NCI-H345 treated with DMSO at 0.1 percent for 48 hours (cell line): ENCODE results near the gene PRKAG1.

ENCODE experiments used
- DNase-seq: peaks from one replicate; lab custom pipeline; 2025; ENCODE audit not compliant: unreplicated experiment; lab: John Stamatoyannopoulos, UW

The PRKAG1 gene

DNA sequence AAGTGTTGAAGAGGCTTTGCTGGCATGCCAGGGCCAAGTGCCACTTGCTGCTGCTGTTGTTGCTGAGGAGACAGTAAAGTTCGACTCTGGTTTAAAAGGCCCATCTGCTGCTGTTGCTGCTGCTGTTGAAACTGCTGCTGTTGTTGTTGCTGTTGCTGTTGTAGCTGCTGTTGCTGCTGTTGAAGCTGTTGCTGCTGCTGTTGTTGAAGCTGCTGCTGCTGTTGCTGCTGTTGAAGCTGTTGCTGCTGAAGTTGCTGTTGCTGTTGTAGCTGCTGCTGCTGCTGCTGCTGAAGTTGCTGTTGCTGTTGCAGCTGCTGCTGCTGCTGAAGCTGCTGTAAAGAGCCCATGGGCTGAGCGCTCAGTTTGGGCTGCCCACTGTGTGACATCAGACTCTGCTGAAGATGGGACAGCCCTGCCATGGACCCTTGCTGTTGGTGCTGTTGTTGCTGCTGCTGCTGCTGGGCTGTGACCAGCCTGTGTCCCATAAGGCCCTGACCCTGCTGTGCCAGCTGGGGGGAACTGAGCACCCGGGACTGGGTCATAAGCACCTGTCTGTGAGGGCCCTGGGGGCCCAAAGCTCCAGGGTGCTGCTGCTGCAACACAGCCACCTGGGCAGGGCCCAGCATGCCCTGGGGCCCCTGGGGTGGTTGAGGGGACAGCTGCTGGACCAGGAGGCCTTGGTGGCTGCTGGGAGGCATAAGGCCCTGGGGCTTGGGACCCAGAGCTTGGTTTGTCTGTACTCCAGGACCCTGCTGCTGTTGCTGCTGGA is 14.3 kb upstream of the PRKAG1 start:
- no peak for DNase-seq

DNA sequence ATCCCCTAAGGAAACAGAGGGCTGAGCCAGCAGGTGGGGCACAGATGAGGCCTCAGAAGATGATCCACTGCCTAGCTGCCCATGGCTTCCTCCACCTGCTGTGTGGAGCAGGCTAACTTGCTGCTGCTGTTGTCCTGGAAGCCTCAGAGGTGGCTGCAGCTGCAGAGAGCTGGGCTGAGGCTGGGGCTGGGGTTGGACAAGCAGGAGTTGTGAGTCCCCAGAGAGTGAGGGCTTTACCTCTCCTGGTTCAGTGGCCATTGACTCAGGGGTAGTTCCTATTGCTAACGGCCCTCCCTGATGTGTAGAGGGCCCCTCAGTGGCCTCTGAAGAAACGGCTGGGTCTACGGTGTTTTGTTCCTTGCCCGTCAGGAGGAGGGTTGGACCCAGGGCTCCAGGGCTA is 13.7 kb upstream of the PRKAG1 start:
- no peak for DNase-seq

DNA sequence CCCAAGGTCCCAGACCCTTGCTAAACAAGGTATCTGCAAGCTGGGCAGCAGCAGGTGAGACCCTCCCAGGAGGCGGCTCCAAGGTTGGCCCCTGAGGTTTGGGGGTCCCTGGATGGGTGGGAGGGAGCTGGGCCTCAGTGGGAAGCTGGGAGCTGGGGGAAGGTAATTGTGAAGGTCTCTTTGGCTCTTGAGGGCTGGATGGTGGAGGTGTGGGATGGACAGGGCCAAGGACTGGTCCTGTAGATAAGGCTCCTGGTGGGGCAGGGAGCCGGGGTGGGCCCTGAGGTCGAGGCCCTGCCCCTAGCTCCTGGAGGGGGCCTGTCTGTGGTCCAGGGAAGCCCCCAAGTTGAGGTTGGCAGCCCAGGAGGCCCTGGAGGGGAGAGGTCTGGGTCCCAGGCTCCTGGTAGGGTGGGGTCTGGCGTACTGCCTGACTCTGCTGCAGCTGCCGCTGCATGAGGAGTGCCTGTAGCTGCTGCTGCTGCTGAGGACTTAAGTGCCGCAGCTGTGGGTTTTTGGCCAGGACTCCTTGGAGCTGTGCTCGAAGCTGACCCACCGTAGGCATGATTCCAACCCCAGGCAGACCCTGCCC is 13.1 kb upstream of the PRKAG1 start:
- no peak for DNase-seq

DNA sequence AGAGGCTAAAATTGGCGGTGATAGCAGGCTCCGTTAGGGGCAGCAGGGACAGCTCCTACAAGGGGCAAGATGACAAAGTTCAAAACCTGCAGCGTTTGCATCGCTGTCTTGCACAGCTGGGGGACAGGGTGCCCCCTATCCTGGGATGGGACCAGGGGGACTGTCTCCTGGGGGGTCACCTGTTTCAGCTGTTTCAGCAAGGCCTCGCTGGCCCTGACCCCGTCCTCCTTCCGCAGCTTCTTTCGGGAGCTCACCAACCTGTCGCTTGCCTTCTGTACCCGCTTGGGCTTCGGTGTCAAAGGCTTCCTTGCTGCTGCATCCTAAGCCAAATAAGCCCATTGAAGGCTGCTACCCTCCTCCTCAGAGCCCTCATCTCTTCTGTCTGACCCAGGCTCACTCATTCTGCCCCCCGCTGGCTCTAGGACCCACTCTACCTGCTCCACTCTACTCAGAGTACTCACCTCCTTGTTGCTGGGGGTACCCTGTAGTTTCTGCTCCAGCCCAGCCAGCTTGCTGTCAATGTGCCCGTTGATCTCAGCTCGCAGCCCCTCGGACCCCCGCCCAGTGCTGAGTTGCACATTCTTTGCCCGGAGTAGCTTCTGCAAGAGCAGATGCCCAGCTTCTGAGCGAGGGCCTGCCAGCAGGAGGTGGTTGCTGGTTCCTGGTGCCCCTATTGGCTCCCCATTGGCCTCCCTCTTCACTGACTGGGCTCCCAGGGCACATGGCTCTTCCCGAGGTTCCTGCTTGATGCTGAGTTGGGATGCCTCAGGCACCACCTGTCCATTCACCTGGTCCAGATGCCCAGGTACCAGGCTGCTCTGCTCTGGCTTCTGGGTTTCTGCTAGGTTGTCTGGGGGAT is 12.4 kb upstream of the PRKAG1 start:
- DNase-seq, result no peak

DNA sequence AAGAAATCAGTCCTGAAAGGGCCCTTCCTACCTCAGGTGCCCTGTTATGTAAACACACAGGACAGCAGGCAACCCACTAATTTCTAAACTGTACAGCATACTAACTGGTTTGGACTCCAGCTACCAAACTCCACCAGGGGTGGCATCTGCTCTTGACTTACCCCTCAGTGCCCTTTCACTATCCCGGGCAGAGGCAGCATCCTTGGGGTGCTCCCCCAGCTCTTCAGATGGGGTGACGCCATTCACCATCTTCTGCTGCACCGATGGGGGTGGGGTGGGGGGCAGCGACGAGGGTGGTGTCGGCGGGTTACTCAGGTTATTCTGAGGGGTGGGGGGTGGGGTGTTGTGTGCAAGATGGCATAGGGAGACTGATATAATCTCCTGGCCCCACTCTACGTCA is 11.5 kb upstream of the PRKAG1 start:
- no peak for DNase-seq

DNA sequence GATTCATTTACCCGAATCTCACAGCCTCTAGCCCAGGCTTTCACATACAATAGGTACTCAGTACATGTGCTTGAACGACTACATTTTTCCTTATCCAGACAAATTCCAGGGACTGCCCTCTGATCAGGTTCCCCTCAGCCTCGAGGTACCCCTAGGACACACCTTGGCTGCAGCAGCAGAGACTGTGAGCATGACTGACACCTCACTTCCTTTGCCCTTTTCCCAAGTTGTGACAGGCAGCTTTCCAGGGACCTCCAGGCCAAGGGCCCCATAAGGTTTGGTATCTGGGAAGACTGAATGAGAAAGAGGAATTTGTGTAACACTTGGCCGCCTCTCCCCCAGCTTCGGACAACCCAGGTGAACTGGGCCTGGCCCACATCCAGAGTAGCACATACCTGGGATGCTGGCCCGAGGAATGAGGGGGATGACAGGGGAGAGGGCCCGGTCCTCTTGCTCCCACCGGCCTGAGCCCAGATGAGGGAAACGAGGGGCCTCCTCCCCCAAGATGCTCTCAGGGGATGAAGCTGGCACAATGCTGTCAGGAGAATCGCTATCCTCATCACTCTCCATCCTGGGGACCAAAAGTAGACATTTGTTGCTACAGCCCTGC is 10.2 kb upstream of the PRKAG1 start:
- no peak for DNase-seq

DNA sequence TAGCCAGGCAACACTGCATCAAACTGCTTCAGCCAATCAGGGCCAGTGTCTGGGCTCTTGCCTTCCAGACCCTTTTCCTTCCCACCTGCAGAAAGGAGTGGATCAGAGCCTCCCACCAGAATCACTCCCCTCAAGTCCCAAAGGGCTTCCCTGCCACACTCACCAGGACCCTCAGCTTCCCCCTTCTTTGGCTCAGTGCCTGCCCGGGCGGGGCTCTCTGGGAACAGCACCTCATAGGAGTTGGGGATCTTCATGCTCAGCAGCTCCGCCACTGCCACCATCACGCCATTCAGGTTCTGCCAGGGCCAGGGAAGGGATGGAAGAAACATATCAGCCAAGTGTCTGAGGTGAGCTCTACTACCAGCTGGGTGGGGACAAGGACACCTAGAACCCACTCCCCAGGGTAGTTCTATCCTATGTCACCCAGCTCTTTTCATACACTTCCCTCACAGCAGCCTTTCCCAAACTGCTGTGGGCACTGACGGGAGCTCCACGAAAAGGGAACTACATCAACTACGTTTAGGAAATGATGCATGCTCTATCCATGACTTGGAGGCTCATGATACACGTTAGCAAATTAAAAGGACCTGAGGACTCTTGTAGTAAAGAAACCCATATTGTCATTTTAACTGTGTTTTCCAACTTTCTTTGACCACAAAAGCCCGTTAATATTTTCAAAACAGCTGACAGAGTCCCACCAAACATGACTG is 9.4 kb upstream of the PRKAG1 start:
- DNase-seq, result no peak

DNA sequence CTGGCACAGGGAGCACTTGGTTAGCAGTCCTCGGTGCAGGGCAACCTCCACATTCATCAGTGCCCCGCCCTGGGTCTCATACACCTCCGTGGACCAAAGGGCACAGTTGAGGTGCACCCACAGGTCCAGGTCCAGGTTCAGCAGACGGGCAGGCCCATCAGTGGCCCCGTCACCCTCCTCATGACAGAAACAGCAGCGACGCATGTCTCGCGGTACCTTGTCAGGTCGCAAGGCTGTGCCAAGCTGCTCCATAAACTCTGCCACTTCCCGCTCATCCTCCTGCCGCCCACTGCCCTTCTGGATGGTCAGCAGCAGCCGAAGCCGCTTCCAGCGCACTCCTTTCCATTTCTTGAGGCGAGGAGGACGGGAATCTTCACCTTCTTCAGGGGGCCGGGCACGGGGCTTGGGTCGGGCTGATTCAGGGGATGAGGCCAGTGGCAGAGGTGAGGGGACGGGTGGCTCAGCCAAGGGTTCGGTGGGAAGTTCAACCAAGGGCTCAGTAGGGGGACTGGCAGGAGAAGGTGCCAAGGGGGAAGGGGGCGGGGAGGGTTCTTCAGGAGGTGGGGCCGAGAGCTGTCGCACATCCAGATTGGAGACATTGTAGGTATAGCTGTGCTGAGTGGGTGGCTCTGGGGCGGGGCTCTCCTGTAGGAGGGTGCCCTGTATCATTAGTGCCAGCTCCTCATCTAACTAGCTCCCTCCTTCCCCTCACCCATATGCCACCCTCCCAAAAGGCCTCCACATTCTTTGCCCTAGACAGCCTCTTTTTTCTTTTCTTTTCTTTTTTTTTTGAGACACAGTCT is 8.3 kb upstream of the PRKAG1 start:
- no peak for DNase-seq

DNA sequence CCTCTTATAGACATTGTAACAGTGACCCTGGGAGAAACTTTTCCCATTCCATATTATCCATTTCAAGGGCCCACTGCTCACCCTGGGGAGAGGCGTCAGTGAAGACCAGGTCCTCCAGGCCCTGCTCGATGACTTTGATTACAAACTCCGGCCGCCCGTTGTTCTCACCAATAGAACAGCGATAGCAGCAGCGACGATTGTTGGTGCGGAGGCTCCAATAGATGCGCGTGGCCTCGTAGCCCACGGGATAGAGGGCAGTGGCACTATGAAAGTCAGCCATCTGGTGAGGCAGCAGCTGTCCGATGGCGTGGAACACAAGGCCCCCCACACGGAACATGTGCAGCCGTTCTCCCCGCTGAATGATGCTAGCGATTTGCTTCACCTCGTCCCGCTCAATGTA is 7.5 kb upstream of the PRKAG1 start:
- no peak for DNase-seq

DNA sequence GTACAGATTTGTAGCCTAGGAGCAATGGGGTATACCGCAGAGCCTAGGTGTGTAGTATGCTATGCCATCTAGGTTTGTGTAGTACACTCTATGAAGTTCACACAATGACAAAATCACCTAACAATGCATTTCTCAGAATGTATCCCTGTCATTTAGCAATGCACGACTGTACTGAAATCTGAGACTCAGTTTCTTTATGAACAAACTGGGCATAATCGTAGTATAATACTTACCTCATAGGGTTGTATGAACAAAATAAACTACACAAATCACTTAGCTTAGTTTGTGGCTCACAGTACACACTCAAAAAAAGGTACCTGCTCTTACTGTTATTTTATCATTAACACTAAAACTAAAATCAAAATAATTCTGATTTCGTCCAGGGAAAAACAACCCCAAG is 6.9 kb upstream of the PRKAG1 start:
- DNase-seq, result no peak

DNA sequence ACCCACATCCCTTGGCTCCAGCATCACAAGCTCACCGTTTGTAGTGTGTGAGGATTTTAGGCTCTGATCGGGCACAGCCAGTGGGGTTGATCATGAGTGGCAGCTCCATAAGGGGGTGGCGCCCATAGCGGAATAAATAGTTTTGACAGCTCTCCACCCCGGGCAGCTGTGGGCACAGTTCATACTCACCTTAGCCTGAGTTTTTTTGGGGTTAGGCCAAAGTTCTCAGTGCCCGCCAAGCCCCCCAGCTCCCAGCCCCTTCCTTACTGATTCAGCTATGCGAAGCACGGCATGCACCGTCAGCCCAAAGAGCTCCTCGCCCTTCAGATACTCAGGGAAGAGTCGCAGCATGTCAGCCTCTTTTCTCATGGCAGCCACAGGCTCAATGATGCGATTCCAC is 6.0 kb upstream of the PRKAG1 start:
- no peak for DNase-seq

DNA sequence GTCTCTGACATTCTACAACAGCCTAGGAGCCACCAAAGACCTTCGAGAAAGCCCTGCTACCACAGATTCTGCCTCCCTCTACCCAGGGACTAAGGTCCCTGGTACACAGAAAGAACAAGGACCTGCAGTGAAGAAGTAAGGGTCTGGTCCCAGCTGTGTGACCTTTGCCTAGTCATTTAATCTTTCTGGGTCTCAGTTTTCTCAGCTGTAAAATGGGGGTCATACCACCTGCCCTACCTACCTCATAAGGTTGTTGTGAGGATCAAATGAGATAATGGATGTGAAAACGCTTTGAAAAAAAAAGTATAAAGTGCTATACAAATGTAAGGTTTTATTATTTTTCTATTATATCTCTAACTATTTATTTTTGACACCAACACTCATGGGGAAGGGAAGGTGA is 5.2 kb upstream of the PRKAG1 start:
- no peak for DNase-seq

DNA sequence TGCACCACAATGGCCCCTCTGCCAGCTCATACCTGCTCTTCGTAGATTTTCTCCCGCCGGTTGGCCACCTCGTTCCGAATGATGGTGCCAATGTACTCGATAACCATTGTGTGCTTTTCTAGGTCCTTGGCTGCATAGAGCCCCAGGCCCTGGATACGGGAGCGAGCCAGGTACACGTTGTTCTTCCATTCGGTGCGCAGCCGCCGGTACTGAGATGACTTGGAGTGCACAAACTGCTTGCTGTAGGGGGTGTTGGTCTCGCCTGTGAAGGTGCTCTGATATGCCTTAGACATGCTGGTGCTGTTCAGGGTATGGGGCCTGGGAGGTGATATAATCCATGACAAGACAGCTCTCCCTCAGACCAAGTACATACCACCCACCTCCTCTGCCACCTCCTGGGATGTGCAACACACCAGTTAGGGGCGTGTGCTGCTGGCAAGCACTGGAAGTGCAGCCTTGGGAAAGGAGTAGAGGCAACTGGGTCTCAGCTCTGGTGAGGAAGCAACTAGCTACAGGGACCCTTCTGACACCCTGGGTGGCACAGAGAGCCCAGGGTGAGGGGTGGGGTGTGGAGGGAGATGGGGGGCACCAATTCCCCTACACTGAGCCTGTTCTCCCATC is 4.1 kb upstream of the PRKAG1 start:
- no peak for DNase-seq

DNA sequence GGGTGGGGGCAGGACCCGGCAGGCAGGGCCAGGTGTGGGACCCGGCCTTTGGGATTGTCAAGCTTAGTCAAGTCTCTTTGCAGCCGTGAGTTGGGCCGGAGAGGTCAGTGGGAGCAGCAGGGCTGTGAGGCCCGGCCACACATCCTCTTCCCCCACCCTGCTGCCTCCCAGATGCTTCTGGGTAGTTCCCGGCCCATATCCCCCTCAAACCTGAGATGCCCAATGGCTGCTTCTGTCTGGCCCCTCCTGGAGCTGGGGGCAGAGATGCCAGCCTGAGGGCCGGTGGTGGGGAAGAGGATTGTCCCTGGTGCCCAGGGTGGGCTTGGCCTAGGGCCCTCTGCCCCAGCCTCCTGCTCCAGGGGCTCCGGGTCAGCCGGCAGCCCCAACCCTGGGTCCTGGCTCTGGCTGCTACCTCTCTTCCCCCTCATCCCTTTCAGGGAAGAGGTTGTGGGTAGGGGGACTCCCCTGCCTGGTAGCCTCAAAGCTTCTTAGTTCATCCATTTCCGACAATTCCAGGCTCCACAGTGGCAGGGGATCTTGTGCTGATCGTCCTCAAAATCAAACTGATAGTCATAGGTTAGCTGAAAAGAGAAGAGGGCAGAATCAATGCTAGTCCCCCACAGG is 2.8 kb upstream of the PRKAG1 start:
- no peak for DNase-seq

DNA sequence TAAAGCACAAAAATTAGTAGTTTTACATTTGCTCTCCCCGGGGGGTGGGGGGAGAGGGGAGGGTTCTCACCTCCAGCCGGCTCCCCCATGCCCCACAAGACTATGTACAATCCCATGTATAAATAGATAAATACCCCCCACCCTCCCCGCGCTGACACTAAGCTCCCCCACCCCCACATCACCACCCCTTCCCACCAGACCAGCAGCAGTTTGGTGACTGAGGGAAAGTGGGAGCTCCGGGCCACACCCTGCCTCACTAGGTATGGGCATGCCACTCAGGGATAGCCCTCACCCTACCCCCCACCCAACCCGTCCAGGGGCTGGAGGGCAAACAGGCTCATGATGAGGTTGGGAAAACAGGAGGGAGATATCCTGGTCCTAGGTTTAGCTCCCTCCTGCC is 1.9 kb upstream of the PRKAG1 start:
- no peak for DNase-seq

DNA sequence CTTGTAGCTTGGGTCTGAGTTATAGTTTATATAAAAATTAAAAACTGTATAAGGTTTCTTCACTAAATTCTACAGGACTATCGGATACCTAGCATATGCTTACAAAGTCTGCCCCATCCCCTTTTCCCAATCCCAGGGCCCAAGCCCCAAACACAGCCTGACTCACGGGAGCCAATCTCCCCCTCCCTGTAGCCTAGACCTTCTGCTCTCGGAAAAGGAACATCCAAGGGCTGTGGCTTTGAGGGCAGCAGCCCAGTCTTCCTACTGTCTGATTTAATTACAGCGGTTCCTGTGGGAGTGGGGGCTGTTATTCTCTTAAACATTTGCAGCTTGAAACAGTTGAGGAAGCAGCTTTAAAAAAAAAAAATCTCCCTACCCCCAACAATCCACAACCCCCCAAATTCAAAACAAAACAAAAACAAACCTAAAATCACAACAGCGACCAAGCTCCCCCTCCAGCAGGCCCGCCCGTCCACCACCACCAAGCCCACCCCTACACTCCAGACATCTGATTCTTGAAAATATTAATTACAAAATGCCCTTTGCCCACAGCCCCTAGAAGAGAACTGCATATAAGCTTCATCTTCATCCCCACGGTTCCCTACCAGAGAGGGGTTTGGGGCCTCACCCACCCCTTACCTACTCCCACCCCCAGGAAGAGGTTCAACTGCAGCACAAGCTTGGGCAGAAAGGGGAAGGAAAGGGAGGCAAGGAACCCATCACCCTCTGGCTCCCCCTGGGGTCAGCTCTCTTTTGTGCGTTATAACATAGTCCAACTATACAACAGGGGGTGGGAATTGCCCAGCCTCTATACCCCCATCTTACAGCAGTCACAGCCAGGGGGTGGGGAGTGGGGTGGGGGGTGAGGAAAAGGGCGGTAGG is 1.1 kb upstream of the PRKAG1 start:
- no peak for DNase-seq

DNA sequence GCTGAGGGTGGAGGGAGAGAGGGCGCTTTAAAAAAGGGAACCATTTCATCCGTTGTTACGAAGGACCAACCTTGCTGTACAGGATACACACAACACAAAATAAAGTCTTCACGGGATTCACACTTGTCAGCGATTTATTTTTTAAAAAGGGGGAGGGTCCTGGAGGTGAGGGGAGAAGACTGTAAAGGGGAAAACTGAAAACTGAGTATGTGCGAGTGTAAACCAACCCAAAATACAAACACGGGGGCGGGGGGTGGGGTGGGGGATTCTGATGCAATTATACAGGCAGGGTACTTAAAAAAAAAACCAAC is 499 bp upstream of the PRKAG1 start:
- DNase-seq, result no peak

DNA sequence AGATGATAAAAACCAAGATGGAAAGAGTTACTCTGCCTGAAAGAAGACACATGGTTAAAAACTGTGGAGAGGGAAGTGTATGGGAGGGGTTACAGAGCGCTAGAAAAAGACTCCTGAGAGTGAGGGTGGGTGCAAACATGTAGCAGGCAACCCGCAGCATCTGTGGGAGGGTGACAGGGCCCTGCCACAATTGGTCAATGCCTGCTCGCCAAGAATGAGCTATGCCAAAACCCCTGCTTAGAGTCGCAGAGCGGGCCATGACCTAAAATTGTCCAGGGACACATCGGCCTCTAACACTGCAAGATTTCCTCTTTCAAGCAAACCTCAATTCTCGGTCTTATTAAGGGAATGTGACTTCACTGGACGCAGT is 700 bp downstream of the PRKAG1 start:
- no peak for DNase-seq

DNA sequence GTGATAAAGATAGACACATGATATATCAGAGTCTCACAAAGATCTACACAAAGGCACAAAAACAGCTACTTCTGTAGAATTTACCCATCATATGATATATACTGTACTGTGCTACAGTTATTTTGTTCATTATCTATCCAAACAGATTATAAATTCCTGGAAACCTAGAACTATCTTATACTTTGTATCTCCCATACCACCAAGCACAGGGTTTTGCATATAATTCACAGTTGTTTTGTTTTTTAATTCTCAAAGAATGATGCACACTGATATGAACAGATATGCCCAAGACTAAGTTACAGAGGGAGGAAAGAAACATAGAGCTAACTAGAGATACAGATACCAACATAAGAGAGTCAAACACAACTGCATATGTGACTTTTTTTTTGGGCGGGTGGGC is 3.4 kb downstream of the PRKAG1 start:
- DNase-seq, result no peak
